Measurements from ENCODE around the gene SLC27A6. TPM values are rescaled to one million over a fixed set of nuclear protein-coding genes. Genes with fewer than 3 reads are reported as not detected.
"Not testable (repeated sequence)": the region's sequence is repeated elsewhere in the genome, so short reads cannot be mapped to it uniquely, and the experiment has no call there.

Gene SLC27A6
- total and polyA plus RNA-seq, 10 donors, result 0.06 to 1.2 (median 0.35) TPM; not detected in 6

- DNase-seq, result no peak
- TF ChIP-seq POLR2AphosphoS5 (IDR thresholded peaks at IDR 0.05) (no peak), CTCF (IDR thresholded peaks at IDR 0.05 in 8 of 11, conservative IDR thresholded peaks at IDR 0.05 in 3 of 11) (no peak), POLR2A (IDR thresholded peaks at IDR 0.05) (no peak)
- Histone ChIP-seq H3K27ac (no peak overlapping the region), H3K4me3 (no peak overlapping the region), H3K27me3 (replicated peaks in 1 of 7) (no peaks in the 10 kb centered on the region), H3K4me1 (no peaks in the 10 kb centered on the region), H3K36me3 (no peaks in the 10 kb centered on the region), H3K9me3 (peaks cover 0 to 5% (median 0%) of the 10 kb centered on the region in 8 donors)
- intact Hi-C loops (cut with DNase I; ENCODE audit: low total_unique reads), result no loop called here
Observed at GRCh38 chr5:129031886-129032683, 66.8 kb downstream of the SLC27A6 start.

- H3K4me1 ChIP-seq; H3K27ac ChIP-seq; H3K9me3 ChIP-seq; H3K36me3 ChIP-seq; intact Hi-C loops (cut with DNase I; ENCODE audit: low total_unique reads); H3K4me3 ChIP-seq; H3K27me3 ChIP-seq (replicated peaks in 1 of 7); DNase-seq: not testable (repeated sequence)
- 85 to 92% (median 89%) methylated on average over 3 of the region's 3 CpGs for WGBS, 5 donors
Observed at GRCh38 chr5:129036257-129036656, 71.0 kb downstream of the SLC27A6 start.

GRCh38 chr5:129041196-129041881 lies 76.1 kb downstream of the SLC27A6 start:
- WGBS, 5 donors, result 54 to 72% (median 67%) methylated on average over 4 of the region's 4 CpGs
- TF ChIP-seq POLR2A (IDR thresholded peaks at IDR 0.05), result no peak
- no peak for TF ChIP-seq CTCF (IDR thresholded peaks at IDR 0.05 in 8 of 11, conservative IDR thresholded peaks at IDR 0.05 in 3 of 11)
- no peak for TF ChIP-seq POLR2AphosphoS5 (IDR thresholded peaks at IDR 0.05)
- no peak overlapping the region for H3K4me3 ChIP-seq

GRCh38 chr5:129042306-129042705 lies 77.0 kb downstream of the SLC27A6 start:
- 79 to 90% (median 84%) methylated on average over 4 of the region's 4 CpGs for WGBS, 5 donors
- peaks cover 2 to 29% (median 22%) of the 10 kb centered on the region in 8 donors for H3K9me3 ChIP-seq
- no peaks in the 10 kb centered on the region for H3K27me3 ChIP-seq (replicated peaks in 1 of 7)
- TF ChIP-seq POLR2A (IDR thresholded peaks at IDR 0.05), result no peak
- TF ChIP-seq POLR2AphosphoS5 (IDR thresholded peaks at IDR 0.05), result no peak
- TF ChIP-seq CTCF (IDR thresholded peaks at IDR 0.05 in 8 of 11, conservative IDR thresholded peaks at IDR 0.05 in 3 of 11), result no peak
- intact Hi-C loops (cut with DNase I; ENCODE audit: low total_unique reads), result no loop called here
- no peaks in the 10 kb centered on the region for H3K36me3 ChIP-seq
- H3K4me3 ChIP-seq, result no peak overlapping the region
- H3K4me1 ChIP-seq, result no peaks in the 10 kb centered on the region
- H3K27ac ChIP-seq, result no peak overlapping the region
- no peak for DNase-seq

More at GRCh38 chr5:129041196-129041881, 76.1 kb downstream of the SLC27A6 start:
- Histone ChIP-seq H3K27me3 (replicated peaks in 1 of 7) (no peaks in the 10 kb centered on the region), H3K4me1 (no peaks in the 10 kb centered on the region), H3K36me3 (no peaks in the 10 kb centered on the region), H3K27ac (no peak overlapping the region), H3K9me3 (peaks cover 2 to 29% (median 22%) of the 10 kb centered on the region in 8 donors)
- DNase-seq, result no peak
- intact Hi-C loops (cut with DNase I; ENCODE audit: low total_unique reads), result no loop called here
